Sigmoid colon (tissue), 4 donors: ENCODE data around the gene HTRA3.

ENCODE experiments used
- EP300 ChIP-seq, 4 donors: sonication (generic); formaldehyde crosslinking; IDR thresholded peaks; one replicate each; pipeline ENCODE4 v1.6.1; 2017; ENCODE audit warnings: antibody characterized with exemption in 4 of 4
- POLR2A ChIP-seq, 2 donors: fragments of 450-650 bp; IDR thresholded peaks; one replicate each; pipeline ENCODE4 v1.6.1; 2016; ENCODE audit warnings: antibody characterized with exemption in 2 of 2, mild to moderate bottlenecking in 2 of 2, moderate library complexity in 2 of 2
- POLR2AphosphoS5 ChIP-seq, 4 donors: sonication (generic); formaldehyde crosslinking; IDR thresholded peaks; one replicate each; pipeline ENCODE4 v1.6.1; 2017; ENCODE audit warnings: antibody characterized with exemption in 4 of 4
- TF ChIP-seq, protein P1 (sequence below), 4 experiments: fragments of 450-650 bp in 3 of 4; fragments of 200-600 bp in 1 of 4; IDR thresholded peaks; one replicate each; pipeline ENCODE4 v1.5.1; 2016 to 2019; ENCODE audit warnings: antibody characterized with exemption in 4 of 4, mild to moderate bottlenecking in 3 of 4, moderate library complexity in 2 of 4

DNA sequence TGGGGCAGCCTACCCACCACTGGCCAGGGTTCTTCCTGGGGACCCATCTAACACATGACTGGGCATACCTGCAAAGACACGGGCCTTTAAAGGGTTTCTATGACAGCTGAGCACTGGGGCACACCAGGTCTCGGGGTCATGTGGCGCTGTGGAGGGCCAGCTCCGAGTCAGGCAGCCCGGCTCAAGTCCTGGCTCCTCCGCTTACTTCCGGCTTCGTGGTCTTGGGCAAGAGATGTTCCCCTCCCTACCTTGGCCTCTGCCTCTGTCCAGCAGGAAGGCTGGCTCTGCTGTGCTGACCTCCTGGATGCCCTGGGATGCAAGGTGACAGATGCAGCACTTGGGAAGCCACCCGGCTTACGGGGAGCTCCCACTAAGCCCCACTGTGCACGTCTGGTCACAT is 37.6 kb downstream of the HTRA3 start:
- TF ChIP-seq POLR2A (IDR thresholded peaks at IDR 0.05) = no peak
- TF ChIP-seq, protein P1, sequence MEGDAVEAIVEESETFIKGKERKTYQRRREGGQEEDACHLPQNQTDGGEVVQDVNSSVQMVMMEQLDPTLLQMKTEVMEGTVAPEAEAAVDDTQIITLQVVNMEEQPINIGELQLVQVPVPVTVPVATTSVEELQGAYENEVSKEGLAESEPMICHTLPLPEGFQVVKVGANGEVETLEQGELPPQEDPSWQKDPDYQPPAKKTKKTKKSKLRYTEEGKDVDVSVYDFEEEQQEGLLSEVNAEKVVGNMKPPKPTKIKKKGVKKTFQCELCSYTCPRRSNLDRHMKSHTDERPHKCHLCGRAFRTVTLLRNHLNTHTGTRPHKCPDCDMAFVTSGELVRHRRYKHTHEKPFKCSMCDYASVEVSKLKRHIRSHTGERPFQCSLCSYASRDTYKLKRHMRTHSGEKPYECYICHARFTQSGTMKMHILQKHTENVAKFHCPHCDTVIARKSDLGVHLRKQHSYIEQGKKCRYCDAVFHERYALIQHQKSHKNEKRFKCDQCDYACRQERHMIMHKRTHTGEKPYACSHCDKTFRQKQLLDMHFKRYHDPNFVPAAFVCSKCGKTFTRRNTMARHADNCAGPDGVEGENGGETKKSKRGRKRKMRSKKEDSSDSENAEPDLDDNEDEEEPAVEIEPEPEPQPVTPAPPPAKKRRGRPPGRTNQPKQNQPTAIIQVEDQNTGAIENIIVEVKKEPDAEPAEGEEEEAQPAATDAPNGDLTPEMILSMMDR (IDR thresholded peaks at IDR 0.05) = no peak
- no peak for TF ChIP-seq POLR2AphosphoS5 (IDR thresholded peaks at IDR 0.05)
- no peak for TF ChIP-seq EP300 (IDR thresholded peaks at IDR 0.05)
